Measurements from ENCODE around the gene HIRIP3.
"Not testable (repeated sequence)": the region's sequence is repeated elsewhere in the genome, so short reads cannot be mapped to it uniquely, and the experiment has no call there.

Gene HIRIP3

DNA sequence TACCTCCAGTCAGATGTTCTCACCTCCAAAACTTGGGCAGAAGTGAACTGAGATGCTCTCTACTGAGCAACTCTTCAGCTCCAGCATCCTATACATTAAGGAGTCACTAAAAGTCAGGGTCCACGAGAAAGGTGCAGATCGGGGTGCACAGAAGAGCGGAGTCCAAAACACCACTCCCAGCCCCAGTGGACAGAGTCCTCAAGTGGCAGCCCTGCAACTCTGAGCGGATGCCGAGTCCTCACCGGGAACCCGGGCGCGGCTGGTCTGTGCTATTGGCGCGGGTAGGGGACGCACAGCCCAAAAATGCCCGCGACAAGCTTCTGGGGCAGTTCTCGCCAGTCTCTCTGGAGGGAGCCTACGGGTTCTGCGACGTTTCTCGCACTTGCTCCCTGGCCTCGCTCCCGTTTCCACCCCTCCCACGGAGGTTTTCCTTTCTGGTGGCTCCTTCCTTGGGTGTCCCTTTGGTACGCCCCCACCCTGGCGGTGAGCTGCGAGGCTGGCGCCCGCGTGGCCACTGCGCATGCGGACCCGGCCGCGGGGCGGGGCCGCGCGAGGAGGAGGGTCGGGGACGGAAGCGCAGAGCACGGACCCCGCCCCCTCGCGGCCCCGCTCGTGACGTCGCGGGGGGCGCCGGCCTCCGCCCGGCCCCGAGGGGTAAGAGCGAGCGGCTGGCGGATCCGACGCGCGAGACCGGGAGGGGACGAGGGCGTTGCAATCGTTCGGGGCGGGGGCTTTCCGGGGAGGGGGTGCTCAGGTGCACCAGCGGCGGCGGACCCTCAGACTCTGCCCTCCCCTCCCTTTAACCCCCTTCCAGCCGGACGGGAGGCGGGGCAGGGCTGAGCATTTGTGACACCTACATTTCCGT is 33.7 kb downstream of the HIRIP3 start, which contains the start of gene TMEM219:
Gene TMEM219 (plus strand): TSS at position 601 of the 865 bp plus-strand sequence. CDS start 1,065 bp downstream, outside the sequence.
- TF ChIP-seq CTCF (IDR thresholded peaks at IDR 0.05; ENCODE audit: borderline replicate concordance, insufficient read depth, low read depth, low read length) = 0 out of 2 replicates have a peak, but pooled peaks have one; percentile 28
- H3K4me3 ChIP-seq (ENCODE audit: low read depth, low read length) = peak within 1 kb of the TSS; percentile 80

GRCh38 chr16:29961127-29961478 is 34.3 kb downstream of the HIRIP3 start:
- H3K4me3 ChIP-seq (ENCODE audit: low read depth, low read length) = peak overlapping the region; percentile 80
- TF ChIP-seq CTCF (IDR thresholded peaks at IDR 0.05; ENCODE audit: borderline replicate concordance, insufficient read depth, low read depth, low read length) = no peak

- not testable (repeated sequence) for H3K4me3 ChIP-seq (ENCODE audit: low read depth, low read length)
Measured at GRCh38 chr16:29959821-29960220, 35.6 kb downstream of the HIRIP3 start.

DNA sequence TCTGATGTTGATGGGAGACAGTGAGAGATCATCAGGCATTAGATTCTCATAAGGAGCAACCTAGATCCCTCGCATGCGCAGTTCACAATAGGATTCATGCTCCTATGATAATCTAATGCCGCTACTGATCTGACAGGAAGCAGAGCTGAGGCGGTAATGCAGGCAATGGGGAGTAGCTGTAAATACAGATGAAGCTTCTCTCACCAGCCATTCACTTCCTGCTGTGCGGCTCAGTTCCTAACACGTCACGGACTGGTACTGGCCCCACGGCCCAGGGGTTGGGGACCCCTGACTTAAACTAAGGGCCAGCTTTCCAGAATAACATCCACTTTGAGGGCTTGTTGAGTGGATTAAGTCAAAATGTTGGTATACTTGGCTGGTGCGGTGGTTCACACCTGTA is 36.1 kb downstream of the HIRIP3 start:
- TF ChIP-seq CTCF (IDR thresholded peaks at IDR 0.05; ENCODE audit: borderline replicate concordance, insufficient read depth, low read depth, low read length) = no peak
- no peak overlapping the region for H3K4me3 ChIP-seq (ENCODE audit: low read depth, low read length)

DNA sequence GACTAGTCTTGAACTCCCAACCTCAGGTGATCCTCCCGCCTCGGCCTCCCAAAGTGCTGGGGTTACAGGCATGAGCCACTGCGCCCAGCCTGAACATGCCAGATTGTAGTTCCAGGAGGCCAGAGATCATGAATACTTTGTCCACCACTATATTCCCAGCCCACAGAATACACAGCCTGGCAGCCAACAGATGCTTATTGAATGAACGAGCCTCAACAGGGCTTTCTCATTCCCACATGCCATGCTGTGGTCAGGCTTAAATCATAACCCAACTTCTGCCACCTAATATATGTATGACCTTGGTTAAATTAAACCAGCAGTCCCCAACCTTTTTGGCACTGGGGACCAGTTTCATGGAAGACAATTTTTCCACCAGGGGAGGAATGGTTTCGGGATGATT is 36.7 kb downstream of the HIRIP3 start:
- H3K4me3 ChIP-seq (ENCODE audit: low read depth, low read length) = no peak overlapping the region
- no peak for TF ChIP-seq CTCF (IDR thresholded peaks at IDR 0.05; ENCODE audit: borderline replicate concordance, insufficient read depth, low read depth, low read length)

GRCh38 chr16:29951625-29952365 is 43.6 kb downstream of the HIRIP3 start:
- H3K4me3 ChIP-seq (ENCODE audit: low read depth, low read length) = no peak overlapping the region
- no peak for TF ChIP-seq CTCF (IDR thresholded peaks at IDR 0.05; ENCODE audit: borderline replicate concordance, insufficient read depth, low read depth, low read length)

DNA sequence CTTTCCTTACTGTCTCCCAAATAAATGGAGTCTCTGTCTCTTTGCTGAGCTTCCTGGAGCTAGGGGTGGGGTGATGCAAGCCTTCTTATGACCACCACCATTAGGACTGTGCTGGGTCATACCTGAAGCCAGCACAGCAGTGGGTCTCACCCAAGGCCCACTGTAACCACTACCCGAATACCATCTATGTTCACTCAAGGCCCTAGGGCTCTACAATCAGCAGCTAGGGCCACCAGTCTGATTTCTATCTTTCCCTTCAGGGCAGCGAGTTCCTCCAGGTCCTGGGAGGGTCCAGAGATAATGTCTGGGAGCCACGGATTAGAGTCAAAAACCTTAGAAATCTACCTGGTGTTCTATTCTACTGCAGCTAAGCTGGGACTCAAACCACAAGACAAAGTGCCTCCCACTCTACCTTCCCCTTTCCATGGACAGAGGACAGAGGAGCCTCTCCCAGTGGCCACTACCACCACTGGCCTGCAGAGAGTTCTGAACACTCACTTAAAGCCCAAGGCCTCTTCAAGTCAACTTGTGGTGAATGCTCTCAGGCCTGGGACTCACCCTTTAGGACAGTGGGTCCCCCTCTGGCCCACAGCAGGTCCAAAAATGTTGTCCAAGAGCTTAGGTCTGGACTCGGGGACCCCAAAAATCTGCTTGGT is 44.5 kb downstream of the HIRIP3 start:
- no peak for TF ChIP-seq CTCF (IDR thresholded peaks at IDR 0.05; ENCODE audit: borderline replicate concordance, insufficient read depth, low read depth, low read length)
- no peak overlapping the region for H3K4me3 ChIP-seq (ENCODE audit: low read depth, low read length)
